ENCODE measurements around the gene BMS1. TPM values are rescaled to one million over a fixed set of nuclear protein-coding genes. Genes with fewer than 3 reads are reported as not detected.
A peak's percentile ranks its signal among the peaks of the same experiment; 100 is the strongest.

The BMS1 gene
- total RNA-seq, 3 donors from 2014 or later (not counting 1 experiment from before 2014, with no cell fraction given) = 10.4 to 12.1 (median 11.9) TPM

GRCh38 chr10:42743697-42744096, 38.9 kb upstream of the BMS1 start:
- WGBS (ENCODE audit: insufficient coverage) = 90% methylated on average over 3 of the region's 3 CpGs
- Histone ChIP-seq H3K4me1 (ENCODE audit: control insufficient read depth, insufficient read depth, low read length) (no peaks in the 10 kb centered on the region), H3K27ac (ENCODE audit: low read length) (no peak overlapping the region), H3K4me3 (ENCODE audit: low read length) (no peak overlapping the region), H3K36me3 (ENCODE audit: control insufficient read depth, insufficient read depth, low read length) (no peaks in the 10 kb centered on the region), H3K27me3 (ENCODE audit: control insufficient read depth, insufficient read depth, low read length) (no peaks in the 10 kb centered on the region), H3K9me3 (ENCODE audit: control insufficient read depth, insufficient read depth, low read length) (peaks cover 6% of the 10 kb centered on the region)
- H3K27me3 Mint-ChIP-seq (ENCODE audit: low read depth in 2 of 2) = peaks cover 0 to 9% of the 10 kb centered on the region in 2 donors
- no peak overlapping the region for H3K4me3 Mint-ChIP-seq
- ATAC-seq (no peak), DNase-seq (no peak)
- no peak overlapping the region for H3K27ac Mint-ChIP-seq
- peaks cover 17% of the 10 kb centered on the region for H3K36me3 Mint-ChIP-seq
- no peaks in the 10 kb centered on the region for H3K4me1 Mint-ChIP-seq
- H3K9me3 Mint-ChIP-seq = peaks cover 7 to 9% of the 10 kb centered on the region in 2 donors
- intact Hi-C loops (cut with micrococcal nuclease) = loop anchor here (10.0 kb wide), 1 partner anchor 601 kb away; no protein-coding TSS in a partner anchor
- no peak for TF ChIP-seq CTCF (IDR thresholded peaks at IDR 0.05)

- ATAC-seq (no peak), DNase-seq (no peak)
- H3K27ac Mint-ChIP-seq = no peak overlapping the region
- H3K4me3 ChIP-seq (ENCODE audit: low read length) = no peak overlapping the region
- peaks cover 0 to 9% of the 10 kb centered on the region in 2 donors for H3K27me3 Mint-ChIP-seq (ENCODE audit: low read depth in 2 of 2)
- H3K36me3 Mint-ChIP-seq = peaks cover 17% of the 10 kb centered on the region
- no peak for TF ChIP-seq CTCF (IDR thresholded peaks at IDR 0.05)
- 83% methylated on average over 3 of the region's 3 CpGs for WGBS (ENCODE audit: insufficient coverage)
- H3K9me3 ChIP-seq (ENCODE audit: control insufficient read depth, insufficient read depth, low read length) = peaks cover 6% of the 10 kb centered on the region
- no peaks in the 10 kb centered on the region for H3K27me3 ChIP-seq (ENCODE audit: control insufficient read depth, insufficient read depth, low read length)
- no peaks in the 10 kb centered on the region for H3K4me1 ChIP-seq (ENCODE audit: control insufficient read depth, insufficient read depth, low read length)
- intact Hi-C loops (cut with micrococcal nuclease) = loop anchor here (10.0 kb wide), 1 partner anchor 601 kb away; no protein-coding TSS in a partner anchor
- H3K9me3 Mint-ChIP-seq = peaks cover 7 to 9% of the 10 kb centered on the region in 2 donors
- no peak overlapping the region for H3K27ac ChIP-seq (ENCODE audit: low read length)
- H3K4me1 Mint-ChIP-seq = no peaks in the 10 kb centered on the region
- no peak overlapping the region for H3K4me3 Mint-ChIP-seq
- H3K36me3 ChIP-seq (ENCODE audit: control insufficient read depth, insufficient read depth, low read length) = no peaks in the 10 kb centered on the region
These were observed 38.4 kb upstream of the BMS1 start for GRCh38 chr10:42744134-42744701.

GRCh38 chr10:42753126-42753506, 29.5 kb upstream of the BMS1 start:
- no peaks in the 10 kb centered on the region for H3K9me3 Mint-ChIP-seq
- H3K27ac Mint-ChIP-seq = no peak overlapping the region
- TF ChIP-seq CTCF (IDR thresholded peaks at IDR 0.05) = peak; percentile 64
- H3K4me3 ChIP-seq (ENCODE audit: low read length) = peak overlapping the region; percentile 31
- peaks cover 19% of the 10 kb centered on the region for H3K4me1 ChIP-seq (ENCODE audit: control insufficient read depth, insufficient read depth, low read length)
- no peaks in the 10 kb centered on the region for H3K9me3 ChIP-seq (ENCODE audit: control insufficient read depth, insufficient read depth, low read length)
- peaks cover 8 to 13% of the 10 kb centered on the region in 2 donors for H3K4me1 Mint-ChIP-seq
- H3K36me3 Mint-ChIP-seq = no peaks in the 10 kb centered on the region
- intact Hi-C loops (cut with micrococcal nuclease) = loop anchor here (5.0 kb wide), 1 partner anchor 709 kb away; no protein-coding TSS in a partner anchor
- no peak overlapping the region for H3K27ac ChIP-seq (ENCODE audit: low read length)
- DNase-seq (peak; percentile 50 to 71), ATAC-seq (peak; percentile 58 to 77 (median 73))
- peaks cover 35 to 49% of the 10 kb centered on the region in 2 donors for H3K27me3 Mint-ChIP-seq (ENCODE audit: low read depth in 2 of 2)
- peaks cover 39% of the 10 kb centered on the region for H3K27me3 ChIP-seq (ENCODE audit: control insufficient read depth, insufficient read depth, low read length)
- WGBS (ENCODE audit: insufficient coverage) = 2% methylated on average over 28 of the region's 28 CpGs
- H3K4me3 Mint-ChIP-seq = peak overlapping the region; percentile 84
- H3K36me3 ChIP-seq (ENCODE audit: control insufficient read depth, insufficient read depth, low read length) = no peaks in the 10 kb centered on the region

All from natural killer cell (primary cell).